CD4-positive, alpha-beta T cell treated with Interferon alpha-2 for 1 hour (primary cell): ENCODE results near the gene TOX2.

Source experiments
- DNase-seq, 2 donors: peaks; one replicate each; pipeline ENCODE4 v3.0.0-alpha.2; 2020 to 2022

The TOX2 gene

GRCh38 chr20:43916073-43916880 is 1.6 kb downstream of the TOX2 start:
- no peak for DNase-seq

GRCh38 chr20:43916881-43917371 is 2.3 kb downstream of the TOX2 start:
- DNase-seq = no peak

- DNase-seq = no peak
Measured at GRCh38 chr20:43917380-43917779, 2.7 kb downstream of the TOX2 start.

- no peak for DNase-seq
Measured at GRCh38 chr20:43919686-43920403, 5.2 kb downstream of the TOX2 start.

GRCh38 chr20:43920797-43921196 is 6.1 kb downstream of the TOX2 start:
- no peak for DNase-seq

GRCh38 chr20:43921227-43921780 is 6.7 kb downstream of the TOX2 start:
- no peak for DNase-seq

GRCh38 chr20:43922614-43923013 is 8.0 kb downstream of the TOX2 start:
- DNase-seq = no peak

- no peak for DNase-seq
Measured at GRCh38 chr20:43923322-43923721, 8.7 kb downstream of the TOX2 start.

- DNase-seq = no peak
Measured at GRCh38 chr20:43923917-43924316, 9.3 kb downstream of the TOX2 start.

GRCh38 chr20:43925215-43925614 is 10.6 kb downstream of the TOX2 start:
- peak in 1 of 2 donors; percentile 22 for DNase-seq

GRCh38 chr20:43925801-43926200 is 11.1 kb downstream of the TOX2 start:
- no peak for DNase-seq

- DNase-seq = no peak
Measured at GRCh38 chr20:43926287-43927050, 11.8 kb downstream of the TOX2 start.

GRCh38 chr20:43931976-43932375 is 17.3 kb downstream of the TOX2 start:
- DNase-seq = no peak

- no peak for DNase-seq
Measured at GRCh38 chr20:43934833-43935232, 20.2 kb downstream of the TOX2 start.

- DNase-seq = no peak
Measured at GRCh38 chr20:43936104-43936770, 21.6 kb downstream of the TOX2 start.

- no peak for DNase-seq
Measured at GRCh38 chr20:43936805-43937204, 22.2 kb downstream of the TOX2 start.

GRCh38 chr20:43937591-43937990 is 22.9 kb downstream of the TOX2 start:
- DNase-seq = no peak

- no peak for DNase-seq
Measured at GRCh38 chr20:43938017-43938655, 23.5 kb downstream of the TOX2 start.

- DNase-seq = peak in 1 of 2 donors; percentile 7
Measured at GRCh38 chr20:43938932-43939761, 24.5 kb downstream of the TOX2 start.

GRCh38 chr20:43939762-43940121 is 25.1 kb downstream of the TOX2 start:
- DNase-seq = no peak
